Cerebellar cortex (tissue), 1 donor: Measurements from ENCODE around the gene CIDEA.

Experiments used
- DNase-seq: peaks from one replicate; pipeline ENCODE4 v3.0.0-alpha.2; 2015; ENCODE audit warnings: low spot score

Gene CIDEA

DNA sequence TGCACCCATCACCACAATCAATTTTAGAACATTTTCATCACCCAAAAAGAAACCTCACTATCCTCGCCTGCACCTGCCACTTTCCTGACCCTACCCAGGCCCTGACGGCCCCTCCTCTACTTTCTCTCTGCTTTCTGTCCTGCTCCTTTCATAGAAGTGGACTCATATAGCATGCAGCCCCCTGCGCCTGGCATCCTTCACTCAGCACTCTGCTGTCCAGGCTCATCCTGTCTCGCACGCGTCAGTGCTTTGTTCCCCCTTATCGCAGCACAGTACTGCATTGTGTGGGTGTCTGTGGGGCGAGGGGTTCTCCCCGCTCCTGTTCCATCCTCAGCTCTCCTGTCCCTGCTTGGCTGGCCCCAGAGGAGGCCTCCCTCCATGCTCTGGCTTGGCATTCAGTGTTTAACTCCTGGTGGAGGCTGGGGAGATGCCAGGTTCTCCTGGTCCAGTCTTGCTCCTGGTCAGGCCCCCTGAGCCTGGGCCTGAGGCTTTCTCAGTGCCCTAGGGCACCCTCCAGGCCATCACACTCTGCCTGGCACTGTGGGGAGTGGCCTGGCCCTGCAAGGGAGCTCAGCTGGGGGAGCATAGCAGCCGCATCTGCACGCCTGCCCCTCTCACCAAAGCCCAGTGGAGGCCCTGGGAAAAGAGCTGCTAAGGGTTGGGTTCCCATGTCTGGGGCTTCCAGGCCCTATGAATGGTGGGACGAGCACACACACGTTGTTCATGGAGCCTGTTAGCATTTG, 47.3 kb downstream of the CIDEA start:
- no peak for DNase-seq

DNA sequence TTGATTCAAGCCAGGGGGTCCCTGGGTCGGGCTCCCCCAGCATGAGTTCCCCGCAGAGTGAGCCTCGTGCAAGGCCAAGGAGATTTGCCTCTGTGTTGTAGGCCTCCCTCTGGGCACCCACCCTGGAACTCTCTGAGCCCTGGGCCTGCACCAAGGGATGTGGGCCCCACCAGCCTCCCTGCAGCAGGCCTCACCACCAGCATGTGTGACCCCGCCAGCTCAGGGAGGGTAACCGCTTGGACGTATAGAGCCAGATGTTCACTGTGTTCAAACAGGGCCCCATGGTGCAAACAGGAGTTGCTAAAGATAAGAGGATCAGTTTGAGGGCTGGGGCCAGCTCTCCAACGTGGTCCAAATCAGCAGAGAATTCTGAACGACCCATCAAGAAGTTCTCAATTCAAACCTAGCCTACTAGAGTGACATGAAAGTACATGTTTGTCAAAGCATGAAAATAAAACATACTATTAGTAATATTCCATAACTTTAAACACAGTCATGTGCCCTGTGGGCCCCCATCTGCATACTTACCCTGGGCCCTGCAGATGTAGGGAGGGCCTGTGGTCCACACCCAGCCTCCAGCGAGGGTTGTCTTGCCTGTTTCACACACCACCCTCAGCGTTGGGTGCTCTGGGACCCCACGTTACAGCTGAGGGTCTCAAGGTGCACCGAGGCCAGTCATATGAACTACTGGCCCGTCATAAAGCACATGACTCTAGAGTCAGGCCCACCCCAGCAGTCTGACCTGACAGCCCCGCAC, 48.4 kb downstream of the CIDEA start:
- no peak for DNase-seq

DNA sequence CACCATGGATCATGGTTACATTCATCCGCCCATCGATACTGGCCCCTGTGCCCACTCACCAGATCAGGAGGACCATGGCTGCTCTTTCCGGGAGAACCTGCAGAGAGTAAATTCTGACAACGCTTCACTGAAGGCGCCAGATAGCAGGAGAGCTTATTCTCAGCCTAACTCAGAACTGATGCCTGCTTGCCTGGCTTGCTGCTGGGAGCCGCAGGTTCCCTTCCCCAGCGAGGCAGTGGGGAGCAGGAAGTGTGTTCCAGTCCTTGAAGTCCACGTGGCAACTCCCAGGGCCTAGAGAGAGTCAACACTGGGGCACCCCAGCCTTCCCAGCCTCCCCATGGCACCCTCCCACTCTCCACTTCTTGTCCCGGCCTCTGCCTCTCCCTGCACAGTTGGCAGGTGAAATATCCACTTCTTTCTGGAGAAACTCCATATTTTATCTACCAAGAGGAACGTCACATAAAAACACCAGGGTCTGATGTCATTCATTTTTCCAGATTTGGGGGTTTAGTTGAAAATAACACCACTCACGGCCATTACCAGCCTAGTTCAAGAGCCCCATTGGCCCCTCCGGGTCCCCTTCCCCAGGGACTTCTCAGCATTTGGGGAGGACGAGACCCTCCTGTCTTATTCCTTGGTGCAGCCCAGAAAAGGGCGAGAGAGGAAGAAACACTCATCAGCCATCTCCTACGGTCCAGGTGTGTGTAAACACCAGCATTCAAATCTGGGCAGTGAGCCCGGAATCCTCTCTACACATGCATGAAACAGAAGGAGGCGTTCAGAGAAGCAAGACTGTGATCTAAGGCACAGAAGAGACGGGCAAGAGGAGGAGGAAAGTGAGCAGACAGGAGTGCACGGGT, 50.4 kb downstream of the CIDEA start:
- DNase-seq = no peak

DNA sequence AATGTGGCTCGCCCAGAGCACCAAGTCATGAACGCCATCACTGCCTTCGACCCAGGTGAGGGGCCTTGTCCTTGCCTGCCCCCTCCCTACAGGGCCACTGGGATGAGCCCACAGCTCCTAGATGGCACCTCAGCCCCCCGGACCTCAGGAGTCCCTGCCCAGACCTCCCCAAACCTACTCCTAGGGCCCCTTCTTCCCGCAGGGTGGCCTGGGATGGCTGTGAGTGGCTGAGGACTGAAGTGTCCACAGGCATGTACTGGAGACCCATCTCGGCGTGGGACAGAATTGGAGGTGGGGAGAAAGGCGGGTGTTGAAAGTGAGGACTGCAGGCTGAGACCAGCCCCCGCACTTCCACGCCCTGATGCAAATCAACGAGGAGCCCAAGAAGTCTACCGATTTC, 51.0 kb downstream of the CIDEA start:
- no peak for DNase-seq

GRCh38 chr18:12305930-12306629, 51.9 kb downstream of the CIDEA start:
- DNase-seq = no peak

DNA sequence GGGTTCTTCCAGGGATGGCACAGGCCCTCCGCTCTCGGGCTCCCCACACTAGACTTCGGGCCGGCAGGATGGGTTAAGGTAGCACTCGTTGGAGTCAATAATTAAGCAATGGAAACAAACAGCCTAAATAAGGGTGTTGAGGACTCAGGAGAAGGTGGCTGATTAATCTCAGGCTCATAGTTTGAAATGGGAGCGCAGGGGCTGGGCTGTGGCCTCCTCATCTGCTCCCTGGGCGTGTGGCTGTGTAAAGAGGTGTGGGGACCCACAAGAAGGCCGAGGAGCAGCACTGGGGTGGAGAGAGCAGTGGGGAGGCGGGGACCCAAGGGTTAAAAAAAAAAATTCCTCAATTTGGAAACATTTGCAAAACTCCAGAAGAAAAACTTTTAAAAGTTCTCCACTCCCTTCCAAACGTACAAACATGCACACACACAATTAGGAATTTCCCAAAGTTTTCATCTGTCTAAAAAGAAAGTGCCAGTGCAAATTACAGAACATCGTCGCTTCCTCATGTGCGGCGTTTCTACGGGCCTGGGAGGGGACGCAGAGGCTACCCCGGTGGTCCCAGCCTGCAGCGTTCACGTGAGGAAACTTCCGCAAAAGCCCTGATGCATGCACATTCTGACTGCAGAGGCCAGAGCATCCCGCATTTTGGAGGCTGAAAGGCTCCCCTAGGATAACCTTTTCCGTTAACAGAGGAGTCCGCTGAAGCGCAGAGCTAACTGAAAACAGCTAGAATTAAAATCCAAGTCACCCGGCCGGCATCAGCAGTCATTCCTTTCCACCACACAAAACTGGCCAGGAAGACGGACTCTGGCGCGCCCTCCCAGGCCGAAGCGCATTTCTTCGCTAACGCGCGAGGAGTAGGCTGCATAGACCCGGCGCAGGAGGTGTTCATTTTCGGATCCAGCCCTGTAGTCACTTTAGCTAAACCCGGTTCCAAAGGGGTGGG, 52.9 kb downstream of the CIDEA start:
- peak; percentile 35 for DNase-seq

DNA sequence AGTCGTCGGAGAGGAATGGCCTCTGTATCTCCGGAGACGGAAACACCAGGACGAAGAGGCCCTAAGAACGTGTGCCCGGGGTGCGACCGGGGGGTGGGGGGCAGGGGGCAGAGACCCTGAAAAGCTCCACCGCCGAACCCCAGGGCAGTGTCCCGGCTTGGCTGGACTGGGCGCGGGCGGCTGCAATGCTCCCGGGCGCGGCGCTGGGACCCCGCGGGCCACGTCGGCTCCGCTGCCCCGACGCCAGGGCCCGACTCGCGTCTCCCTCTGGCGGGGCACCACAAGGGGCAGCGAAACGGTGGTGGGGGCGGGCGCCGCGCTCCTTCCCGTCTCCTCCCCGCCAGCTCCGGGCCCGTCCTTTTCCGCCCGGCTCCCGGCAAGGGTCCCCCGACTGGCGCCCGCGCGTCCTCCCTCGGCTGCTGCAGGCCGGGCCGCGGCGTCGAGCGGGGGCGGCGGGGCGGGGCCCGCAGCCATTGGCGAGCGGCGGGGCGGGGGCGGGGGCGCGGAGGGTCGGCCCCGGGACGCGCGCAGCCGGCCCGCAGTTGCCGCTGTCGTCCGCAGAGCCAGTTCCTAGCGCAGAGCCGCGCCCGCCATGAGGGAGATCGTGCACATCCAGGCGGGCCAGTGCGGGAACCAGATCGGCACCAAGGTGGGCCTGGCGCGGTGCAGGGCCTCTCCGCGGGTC, 53.7 kb downstream of the CIDEA start, which contains the start of gene TUBB6:
TUBB6 (plus strand) TSS at position 541 of the 685 bp plus-strand sequence; CDS start at position 593, 52 bp downstream.
- DNase-seq = peak; percentile 33

DNA sequence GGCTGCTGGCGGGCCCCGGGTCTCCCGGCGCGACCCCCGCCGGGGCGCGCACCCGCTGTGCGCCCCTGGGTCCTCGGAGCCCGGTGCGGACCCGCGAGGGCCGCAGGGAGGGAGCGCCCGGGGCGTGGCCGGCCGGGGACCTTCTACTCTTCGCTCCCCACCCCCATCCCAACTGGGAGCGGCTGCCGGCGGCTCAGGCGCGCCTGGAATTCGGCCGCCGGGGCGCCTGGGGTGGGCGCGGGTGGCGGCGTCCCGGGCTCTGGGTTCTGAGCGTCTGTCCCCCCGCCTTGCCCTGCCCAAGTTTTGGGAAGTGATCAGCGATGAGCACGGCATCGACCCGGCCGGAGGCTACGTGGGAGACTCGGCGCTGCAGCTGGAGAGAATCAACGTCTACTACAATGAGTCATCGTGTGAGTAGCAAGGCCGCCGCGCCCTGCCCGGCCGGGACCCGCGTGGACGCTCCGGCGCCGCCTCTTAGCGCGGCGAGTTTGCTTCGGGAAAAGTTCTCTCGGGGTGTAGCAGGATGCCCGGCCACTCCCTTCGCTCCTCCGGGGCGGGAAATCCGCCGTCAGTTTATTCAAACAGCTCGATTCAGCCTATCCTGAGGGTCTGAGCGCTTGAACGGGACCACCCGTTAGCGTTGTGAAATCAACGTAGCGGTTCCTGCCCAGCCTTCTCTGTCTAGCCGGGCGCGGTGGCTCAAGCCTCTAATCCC, 54.4 kb downstream of the CIDEA start:
- DNase-seq = no peak

- no peak for DNase-seq
Observed at GRCh38 chr18:12309683-12310198, 55.6 kb downstream of the CIDEA start.

DNA sequence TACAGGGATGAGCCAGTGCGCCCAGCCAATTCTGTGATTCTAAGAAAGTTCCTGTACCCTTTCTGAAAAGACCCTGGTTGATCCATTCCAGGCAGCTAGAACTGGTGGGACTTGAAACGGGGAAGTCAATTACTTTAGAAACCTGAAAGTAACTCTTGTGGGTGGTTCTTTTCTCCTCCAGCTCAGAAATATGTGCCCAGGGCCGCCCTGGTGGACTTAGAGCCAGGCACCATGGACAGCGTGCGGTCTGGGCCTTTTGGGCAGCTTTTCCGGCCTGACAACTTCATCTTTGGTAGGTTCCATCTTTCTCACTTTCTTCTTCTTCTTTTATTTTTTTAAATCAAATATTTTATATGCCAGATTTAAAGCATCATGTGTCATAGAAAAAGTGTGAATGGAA, 56.6 kb downstream of the CIDEA start:
- DNase-seq = no peak

DNA sequence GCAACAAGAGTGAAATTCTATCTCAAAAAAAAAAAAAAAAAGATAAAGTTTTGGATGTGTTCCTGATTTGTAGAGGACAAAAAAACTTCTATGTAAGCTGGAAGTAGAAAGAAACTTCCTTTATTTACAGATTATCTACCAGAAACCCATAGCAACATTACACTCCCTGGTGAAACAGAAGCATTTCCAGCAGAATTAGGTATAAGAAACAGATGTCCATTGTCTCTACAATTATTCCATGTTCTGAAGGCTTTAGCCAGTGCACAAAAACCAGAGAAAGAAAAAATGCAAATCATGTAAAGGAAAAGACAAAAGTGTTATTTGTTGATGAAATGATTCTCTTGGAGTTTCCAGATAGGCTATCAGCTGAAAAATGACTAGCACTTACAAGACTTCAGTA, 58.8 kb downstream of the CIDEA start:
- no peak for DNase-seq

DNA sequence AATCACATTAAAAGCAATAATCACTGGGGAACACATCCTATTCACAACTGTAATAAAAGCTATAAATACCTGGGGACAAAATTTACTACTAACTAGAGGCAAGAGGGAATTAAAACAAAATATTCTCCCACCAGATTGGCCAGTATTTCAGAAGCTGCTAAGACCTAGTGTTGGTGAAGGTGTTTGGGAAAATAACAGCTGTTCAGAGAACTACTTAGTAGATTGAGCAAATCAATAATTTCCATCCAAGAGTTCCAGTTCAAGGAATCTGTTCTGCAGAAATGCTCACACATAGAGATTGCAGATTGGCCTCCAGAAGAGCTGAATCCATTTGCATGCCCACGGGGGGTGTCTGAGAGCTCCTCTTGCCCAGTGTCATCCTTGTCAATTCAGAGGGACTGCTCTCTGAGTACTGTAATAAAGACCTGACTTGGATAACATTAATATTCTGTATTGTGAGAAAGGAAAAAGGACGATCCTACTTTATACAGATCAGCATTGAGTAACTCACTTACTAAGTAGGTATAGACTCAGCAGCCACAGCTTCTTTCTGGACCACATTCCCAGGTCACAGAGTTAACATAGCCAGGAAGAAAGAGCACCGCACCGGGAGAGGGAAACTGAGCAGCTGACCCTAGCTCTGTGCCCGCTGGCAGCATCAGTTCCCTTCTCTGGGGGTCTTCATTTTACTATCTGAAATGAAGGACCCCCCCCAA, 59.5 kb downstream of the CIDEA start:
- DNase-seq = no peak

GRCh38 chr18:12314591-12315305, 60.6 kb downstream of the CIDEA start:
- DNase-seq = no peak

- DNase-seq = no peak
Observed at GRCh38 chr18:12315490-12315889, 61.3 kb downstream of the CIDEA start.

GRCh38 chr18:12315911-12316310, 61.8 kb downstream of the CIDEA start:
- DNase-seq = no peak

- DNase-seq = no peak
Observed at GRCh38 chr18:12317664-12318333, 63.6 kb downstream of the CIDEA start.

DNA sequence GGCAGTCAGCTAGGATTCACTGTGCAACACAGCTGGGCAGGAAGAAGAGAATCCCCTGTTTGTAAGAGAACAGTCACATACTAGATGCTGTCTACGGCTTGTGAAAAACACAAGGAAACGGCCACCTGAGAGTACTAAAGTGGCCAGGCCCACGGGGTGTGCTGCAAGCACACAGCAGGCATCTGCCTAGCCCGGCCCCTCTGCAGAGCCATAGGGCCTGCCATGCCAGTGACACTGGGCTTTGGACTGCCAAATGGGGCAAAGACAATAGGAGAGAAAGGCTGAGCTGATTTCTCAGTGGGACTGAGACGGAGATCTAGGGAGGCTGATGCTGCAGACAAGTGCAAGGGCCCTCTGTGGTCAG, 64.2 kb downstream of the CIDEA start:
- DNase-seq = no peak
